HT1080 (cell line): ENCODE measurements around the gene HOXA5. TPM values are rescaled to one million over a fixed set of nuclear protein-coding genes. Genes with fewer than 3 reads are reported as not detected.

Experiments used
- DNase-seq: peaks from one replicate; pipeline ENCODE4 v3.0.0-alpha.2; 2015; ENCODE audit warnings: low read depth
- total RNA-seq: library from RNA; depleted of rRNA; stranded (reverse); fragments of >200 nt; shearing (Covaris generic); gene quantifications from 2 replicates; pipeline ENCODE4 v1.2.3, GENCODE V29; 2014

The HOXA5 gene
- total RNA-seq, 1 experiment from 2014 or later: 1.9 TPM

DNA sequence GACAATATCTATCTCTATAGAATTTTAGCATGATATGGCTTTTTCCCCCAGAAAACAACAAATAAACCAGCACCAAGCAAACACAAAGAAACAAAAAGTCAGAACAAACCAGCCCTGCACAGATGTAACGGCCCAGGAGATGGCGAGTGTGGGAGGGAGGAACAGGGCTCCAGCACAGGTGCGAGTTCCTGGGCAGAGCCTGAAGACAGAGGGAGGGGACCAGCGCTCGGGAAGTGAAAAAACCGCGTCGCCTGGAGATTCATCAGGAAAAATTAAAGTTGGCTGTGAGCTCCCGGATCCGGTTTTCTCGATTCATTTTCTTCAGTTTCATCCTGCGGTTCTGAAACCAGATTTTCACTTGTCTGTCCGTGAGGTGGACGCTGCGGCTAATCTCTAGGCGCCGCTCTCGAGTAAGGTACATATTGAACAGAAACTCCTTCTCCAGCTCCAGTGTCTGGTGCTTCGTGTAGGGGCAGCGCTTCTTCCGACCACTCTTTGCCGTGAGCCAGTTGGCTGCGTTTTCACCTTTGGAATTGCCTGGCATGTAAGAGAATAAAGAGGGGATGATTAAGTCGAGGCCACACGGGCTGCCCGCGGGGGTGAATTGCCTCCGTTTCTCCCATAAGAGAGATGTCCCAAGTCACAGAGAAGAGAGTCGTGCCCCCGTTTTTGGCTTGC is 28.3 kb upstream of the HOXA5 start:
- DNase-seq: peak; percentile 67

- DNase-seq: peak; percentile 50
These were observed 27.8 kb upstream of the HOXA5 start for GRCh38 chr7:27171325-27171636.

DNA sequence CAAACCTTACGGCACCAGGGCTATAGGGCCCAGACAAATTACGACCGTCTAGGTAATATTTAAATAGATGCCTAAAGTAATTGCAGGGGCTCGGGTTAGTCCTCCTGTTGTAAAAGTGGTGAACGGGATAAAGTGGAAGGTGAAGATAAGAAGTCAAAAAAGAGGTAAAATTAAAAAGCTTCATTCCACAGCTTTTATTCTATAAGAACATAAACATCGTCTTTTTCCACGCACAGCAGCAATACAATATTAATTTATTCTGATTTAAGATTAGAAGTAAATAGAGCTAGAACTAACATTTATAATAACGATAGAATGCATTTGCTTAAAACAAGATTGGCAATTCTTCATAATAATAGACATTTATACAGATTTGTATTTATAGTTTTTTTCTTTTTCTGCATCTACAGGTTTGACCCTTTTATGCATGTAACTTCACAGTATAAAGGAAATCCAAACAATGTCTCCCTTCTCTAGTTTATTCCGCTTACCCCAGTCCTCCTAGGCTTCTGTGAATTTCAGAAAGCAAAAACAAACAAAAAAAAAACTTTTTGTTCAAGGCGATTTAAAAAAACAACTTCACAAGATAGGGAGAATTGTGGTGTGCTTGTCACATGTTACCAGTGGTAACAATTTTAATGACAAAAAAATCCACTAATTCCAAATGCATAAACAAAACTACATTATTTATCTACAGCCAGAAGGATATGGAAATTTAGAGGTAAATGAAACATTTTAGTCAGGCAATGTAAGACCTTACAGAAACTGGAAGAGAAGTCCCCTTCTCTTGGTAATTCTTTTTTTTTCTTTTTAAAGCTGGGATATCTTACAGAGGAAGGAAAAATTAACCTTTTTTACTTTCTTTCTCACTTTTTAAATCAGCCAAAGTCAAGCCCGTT is 27.2 kb upstream of the HOXA5 start:
- DNase-seq: peak; percentile 24

GRCh38 chr7:27169658-27170425 is 26.4 kb upstream of the HOXA5 start:
- DNase-seq: peak; percentile 64

- DNase-seq: peak; percentile 71
These were observed 24.9 kb upstream of the HOXA5 start for GRCh38 chr7:27168265-27168947.

- DNase-seq: peak; percentile 49
These were observed 24.4 kb upstream of the HOXA5 start for GRCh38 chr7:27167916-27168264.

GRCh38 chr7:27166531-27167505 is 23.3 kb upstream of the HOXA5 start:
- DNase-seq: peak; percentile 82

GRCh38 chr7:27165996-27166530 is 22.6 kb upstream of the HOXA5 start:
- DNase-seq: no peak

DNA sequence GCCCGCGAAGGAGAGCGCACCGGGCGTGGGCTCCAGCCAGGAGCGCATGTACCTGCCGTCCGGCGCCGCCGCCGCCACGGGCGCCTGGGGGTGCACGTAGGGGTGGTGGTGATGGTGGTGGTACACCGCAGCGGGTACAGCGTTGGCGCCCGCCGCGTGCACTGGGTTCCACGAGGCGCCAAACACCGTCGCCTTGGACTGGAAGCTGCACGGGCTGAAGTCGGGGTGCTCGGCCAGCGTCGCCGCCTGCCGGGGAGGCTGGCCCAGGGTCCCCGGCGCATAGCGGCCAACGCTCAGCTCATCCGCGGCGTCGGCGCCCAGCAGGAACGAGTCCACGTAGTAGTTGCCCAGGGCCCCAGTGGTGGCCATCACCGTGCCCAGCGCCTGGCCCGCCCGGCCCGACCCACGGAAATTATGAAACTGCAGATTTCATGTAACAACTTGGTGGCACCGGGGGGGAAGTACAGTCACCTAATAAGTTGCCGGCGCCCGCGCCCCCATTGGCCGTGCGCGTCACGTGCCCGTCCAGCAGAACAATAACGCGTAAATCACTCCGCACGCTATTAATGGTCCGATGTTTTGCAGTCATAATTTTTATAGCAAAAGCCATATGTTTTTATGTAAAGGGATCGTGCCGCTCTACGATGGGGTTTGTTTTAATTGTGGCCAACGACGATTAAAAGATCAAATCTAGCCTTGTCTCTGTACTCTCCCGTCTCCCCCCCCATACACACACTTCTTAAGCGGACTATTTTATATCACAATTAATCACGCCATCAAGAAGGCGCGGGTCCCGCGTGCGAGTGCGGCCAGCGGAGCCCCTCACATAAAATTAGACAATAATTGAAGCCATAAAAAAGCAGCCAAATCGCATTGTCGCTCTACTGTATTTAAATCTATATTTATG is 21.9 kb upstream of the HOXA5 start, which contains the start of gene HOXA9:
Gene HOXA9 (minus strand): TSS at position 449 of the 907 bp plus-strand sequence. CDS start 80 bp downstream, at position 369.
- DNase-seq: peak; percentile 87

DNA sequence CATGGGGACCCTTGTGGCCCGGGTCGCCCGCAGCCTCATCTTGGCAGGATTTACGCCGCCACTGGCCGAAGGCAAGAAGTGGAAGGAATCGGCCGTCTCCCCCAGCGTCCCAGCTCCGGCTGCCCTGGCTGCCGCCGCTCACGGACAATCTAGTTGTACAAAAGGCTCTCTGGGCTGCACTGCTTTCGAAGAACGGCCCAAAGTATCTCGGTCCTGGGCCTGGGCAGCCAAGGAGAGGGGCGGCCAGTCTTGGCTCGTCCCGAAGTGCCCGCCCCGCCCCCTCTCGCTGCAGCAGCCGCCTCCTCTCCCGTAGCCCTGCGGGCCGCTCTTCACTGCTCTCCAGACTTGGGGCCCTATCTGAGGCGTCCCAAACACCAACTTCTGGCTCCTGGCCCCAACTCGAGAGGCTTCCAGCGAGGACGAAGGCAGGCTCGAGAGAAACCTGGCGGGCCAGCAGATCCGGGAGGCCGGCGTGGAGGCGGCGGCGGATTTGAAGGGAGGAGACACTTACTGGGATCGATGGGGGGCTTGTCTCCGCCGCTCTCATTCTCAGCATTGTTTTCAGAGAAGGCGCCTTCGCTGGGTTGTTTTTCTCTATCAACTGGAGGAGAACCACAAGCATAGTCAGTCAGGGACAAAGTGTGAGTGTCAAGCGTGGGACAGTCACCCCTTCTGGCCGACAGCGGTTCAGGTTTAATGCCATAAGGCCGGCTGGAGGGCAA is 21.0 kb upstream of the HOXA5 start:
- peak; percentile 56 for DNase-seq

DNA sequence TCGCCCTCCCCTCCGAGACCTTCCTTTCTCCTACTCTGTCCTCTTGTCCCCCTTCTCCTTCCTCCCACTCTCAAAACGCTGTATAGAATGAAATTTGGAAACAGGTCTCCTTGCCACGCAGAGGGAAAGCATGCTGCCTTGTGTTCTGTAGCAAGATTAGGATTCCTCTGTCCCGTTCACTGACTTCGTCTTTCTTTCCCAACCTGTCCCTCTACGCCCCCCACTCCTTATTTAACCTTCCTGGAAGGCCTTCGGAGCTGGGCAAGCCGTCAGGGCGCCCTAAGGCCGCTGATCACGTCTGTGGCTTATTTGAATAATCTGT is 20.5 kb upstream of the HOXA5 start:
- DNase-seq: no peak

DNA sequence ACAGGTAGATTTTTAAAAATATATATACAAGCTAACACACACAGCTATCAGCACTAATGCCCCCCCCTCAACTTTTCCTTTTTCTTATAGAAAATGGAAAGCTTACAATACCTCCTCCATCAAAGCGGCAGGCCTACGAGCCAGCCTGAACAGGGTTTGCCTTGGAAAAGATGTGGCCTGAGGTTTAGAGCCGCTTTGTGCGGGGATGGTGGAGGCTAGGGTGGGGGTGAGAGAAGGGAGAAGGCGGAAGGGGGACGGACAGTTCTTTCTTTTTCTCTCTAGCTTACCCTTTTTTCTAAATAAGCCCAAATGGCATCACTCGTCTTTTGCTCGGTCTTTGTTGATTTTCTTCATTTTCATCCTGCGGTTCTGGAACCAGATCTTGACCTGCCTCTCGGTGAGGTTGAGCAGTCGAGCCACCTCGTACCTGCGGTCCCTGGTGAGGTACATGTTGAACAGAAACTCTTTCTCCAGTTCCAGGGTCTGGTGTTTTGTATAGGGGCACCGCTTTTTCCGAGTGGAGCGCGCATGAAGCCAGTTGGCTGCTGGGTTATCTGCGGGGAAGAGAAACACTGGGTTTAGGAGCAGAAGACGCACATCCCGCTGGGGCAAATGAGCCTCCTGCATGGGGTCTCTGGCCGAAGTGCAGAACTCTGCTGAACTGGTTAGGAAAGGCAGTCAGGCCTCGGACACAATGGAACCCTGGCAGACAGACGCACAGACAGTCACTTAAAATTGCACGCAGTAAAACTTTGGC is 20.0 kb upstream of the HOXA5 start:
- peak; percentile 23 for DNase-seq

DNA sequence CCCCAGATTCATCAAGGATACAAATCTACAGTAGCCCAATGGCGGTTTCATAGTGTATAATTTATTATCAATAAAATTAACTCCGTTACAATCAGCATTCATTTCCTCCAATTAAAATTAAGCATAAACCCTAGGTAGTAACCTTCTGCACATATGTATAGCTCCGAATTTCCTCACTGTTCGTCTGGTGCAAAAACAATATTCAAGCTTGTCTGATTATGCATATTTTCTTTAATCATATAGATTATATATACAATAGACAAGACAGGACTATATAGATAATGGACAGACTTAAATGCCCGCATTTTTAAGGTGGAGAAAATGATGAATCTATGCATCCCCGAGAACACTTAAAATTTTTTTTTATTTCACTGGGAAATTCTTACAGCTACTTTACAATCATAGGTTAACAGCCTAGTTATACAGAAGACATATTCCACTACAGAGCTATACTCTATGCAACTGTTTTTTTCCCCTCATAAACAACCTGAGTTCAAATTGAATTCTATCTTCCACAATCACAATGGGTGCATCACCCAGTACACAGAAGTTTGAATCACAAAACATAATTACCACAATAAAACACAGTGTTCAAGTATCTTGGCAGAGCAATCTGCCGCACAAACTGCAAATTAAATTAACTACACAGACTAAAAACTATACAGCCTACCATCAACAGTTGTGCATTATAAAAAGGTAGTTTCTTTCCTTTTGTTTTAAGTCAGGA is 19.2 kb upstream of the HOXA5 start:
- DNase-seq: no peak

GRCh38 chr7:27161721-27162560 is 18.5 kb upstream of the HOXA5 start:
- DNase-seq: no peak

DNA sequence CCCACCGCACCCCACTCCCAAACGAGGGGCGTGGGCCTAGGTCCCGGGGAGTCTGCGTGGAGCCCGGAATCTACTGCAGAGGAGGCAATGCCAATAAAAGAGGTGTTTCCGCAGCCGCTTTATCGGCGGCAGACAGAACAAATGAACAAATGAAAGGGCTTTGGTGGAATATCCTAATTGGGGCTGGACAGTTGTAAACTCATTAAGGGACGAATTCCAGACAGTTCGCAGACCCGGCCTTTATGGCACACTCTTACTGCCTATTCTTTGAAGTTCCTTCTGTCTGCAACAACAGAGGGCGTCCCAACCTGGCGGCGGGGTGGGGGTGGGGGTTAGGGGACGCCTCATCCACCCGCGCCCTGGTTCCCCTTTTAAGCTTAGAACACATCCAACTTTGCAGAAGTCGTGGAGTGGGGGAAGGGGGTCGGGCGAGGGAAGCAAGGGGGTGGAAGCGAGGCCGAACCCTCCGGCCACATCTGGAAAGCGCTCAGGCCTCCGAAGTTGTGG is 17.8 kb upstream of the HOXA5 start:
- peak; percentile 11 for DNase-seq
